ENCODE measurements around the gene FSTL5. TPM values are rescaled to one million over a fixed set of nuclear protein-coding genes. Genes with fewer than 3 reads are reported as not detected.

The FSTL5 gene
- total and polyA plus RNA-seq, 4 donors: 0.01 to 0.08 TPM; not detected in 2

DNA sequence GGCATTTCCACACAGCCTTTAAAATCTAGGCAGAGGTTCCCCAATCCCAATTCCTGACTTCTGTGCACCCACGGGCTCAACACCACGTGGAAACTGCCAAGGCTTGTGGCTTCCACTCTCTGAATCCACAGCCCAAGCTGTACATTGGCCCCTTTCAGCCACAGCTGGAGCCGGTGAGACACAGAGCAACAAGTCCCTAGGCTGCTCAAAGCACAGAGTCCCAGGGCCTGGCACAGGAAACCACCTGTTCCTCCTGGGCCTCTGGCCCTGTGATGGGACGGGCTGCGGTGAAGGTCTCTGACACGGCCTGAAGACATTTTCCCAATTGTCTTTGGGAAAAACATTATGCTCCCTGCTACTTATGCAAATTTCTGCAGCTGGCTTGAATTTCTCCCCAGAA, 500.0 kb downstream of the FSTL5 start:
- no peaks in the 10 kb centered on the region for H3K9me3 ChIP-seq (ENCODE audit: control insufficient read depth in 4 of 4, low read length in 3 of 4)
- H3K27me3 ChIP-seq (ENCODE audit: control insufficient read depth in 4 of 4, insufficient read depth in 4 of 4, low read length in 3 of 4): no peaks in the 10 kb centered on the region
- whole genome bisulfite sequencing: 84% methylated on average over 6 of the region's 6 CpGs
- no peak for DNase-seq (ENCODE audit: low spot score)
- no peak overlapping the region for H3K27ac ChIP-seq (ENCODE audit: low read depth in 1 of 2, low read length in 2 of 2)
- no peak for TF ChIP-seq YY1 (IDR thresholded peaks at IDR 0.05)
- no peak for TF ChIP-seq SP1 (IDR thresholded peaks at IDR 0.05)
- no peak for TF ChIP-seq EGR1 (IDR thresholded peaks at IDR 0.05; ENCODE audit: low read depth in 2 of 2)
- no peak for TF ChIP-seq TAF1 (conservative IDR thresholded peaks at IDR 0.05)
- no peak for TF ChIP-seq FOXA2 (IDR thresholded peaks at IDR 0.05)
- TF ChIP-seq JUND (IDR thresholded peaks at IDR 0.05): no peak
- TF ChIP-seq, protein P1, sequence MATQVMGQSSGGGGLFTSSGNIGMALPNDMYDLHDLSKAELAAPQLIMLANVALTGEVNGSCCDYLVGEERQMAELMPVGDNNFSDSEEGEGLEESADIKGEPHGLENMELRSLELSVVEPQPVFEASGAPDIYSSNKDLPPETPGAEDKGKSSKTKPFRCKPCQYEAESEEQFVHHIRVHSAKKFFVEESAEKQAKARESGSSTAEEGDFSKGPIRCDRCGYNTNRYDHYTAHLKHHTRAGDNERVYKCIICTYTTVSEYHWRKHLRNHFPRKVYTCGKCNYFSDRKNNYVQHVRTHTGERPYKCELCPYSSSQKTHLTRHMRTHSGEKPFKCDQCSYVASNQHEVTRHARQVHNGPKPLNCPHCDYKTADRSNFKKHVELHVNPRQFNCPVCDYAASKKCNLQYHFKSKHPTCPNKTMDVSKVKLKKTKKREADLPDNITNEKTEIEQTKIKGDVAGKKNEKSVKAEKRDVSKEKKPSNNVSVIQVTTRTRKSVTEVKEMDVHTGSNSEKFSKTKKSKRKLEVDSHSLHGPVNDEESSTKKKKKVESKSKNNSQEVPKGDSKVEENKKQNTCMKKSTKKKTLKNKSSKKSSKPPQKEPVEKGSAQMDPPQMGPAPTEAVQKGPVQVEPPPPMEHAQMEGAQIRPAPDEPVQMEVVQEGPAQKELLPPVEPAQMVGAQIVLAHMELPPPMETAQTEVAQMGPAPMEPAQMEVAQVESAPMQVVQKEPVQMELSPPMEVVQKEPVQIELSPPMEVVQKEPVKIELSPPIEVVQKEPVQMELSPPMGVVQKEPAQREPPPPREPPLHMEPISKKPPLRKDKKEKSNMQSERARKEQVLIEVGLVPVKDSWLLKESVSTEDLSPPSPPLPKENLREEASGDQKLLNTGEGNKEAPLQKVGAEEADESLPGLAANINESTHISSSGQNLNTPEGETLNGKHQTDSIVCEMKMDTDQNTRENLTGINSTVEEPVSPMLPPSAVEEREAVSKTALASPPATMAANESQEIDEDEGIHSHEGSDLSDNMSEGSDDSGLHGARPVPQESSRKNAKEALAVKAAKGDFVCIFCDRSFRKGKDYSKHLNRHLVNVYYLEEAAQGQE (IDR thresholded peaks at IDR 0.05): no peak
- no peaks in the 10 kb centered on the region for H3K4me1 ChIP-seq (ENCODE audit: control insufficient read depth in 4 of 4, insufficient read depth in 4 of 4, low read length in 3 of 4)
- no peak overlapping the region for H3K9ac ChIP-seq (ENCODE audit: low read depth in 1 of 2, low read length in 2 of 2)
- no peak overlapping the region for H3K4me3 ChIP-seq (ENCODE audit: low read depth in 1 of 3, low read length in 3 of 3)
- H3K36me3 ChIP-seq (ENCODE audit: control insufficient read depth in 4 of 4, insufficient read depth in 3 of 4, low read depth in 1 of 4, low read length in 3 of 4): no peaks in the 10 kb centered on the region

DNA sequence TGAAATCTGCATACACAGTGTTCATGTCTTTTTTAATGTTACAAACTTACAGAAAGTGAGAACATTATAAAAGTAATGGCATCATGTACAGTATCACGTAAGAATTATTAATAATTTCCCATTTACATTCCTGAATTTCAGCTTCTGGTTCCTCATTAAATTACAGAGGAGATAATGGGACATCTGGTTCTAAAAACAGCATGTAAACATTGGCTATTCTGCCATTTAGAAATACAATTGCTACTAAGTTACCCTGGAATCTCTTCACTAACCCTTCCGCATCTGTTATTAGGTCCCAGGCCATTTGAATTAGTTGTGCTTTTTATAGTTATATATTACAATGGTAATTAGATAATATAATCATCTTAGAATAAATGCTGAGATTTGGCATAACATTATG, 505.1 kb downstream of the FSTL5 start:
- H3K27ac ChIP-seq (ENCODE audit: low read depth in 1 of 2, low read length in 2 of 2): no peak overlapping the region
- TF ChIP-seq RXRA (IDR thresholded peaks at IDR 0.05) (no peak), SP1 (IDR thresholded peaks at IDR 0.05) (no peak), RAD21 (IDR thresholded peaks at IDR 0.05) (no peak)
- WGBS: 75% methylated on average over 2 of the region's 2 CpGs
- H3K9me3 ChIP-seq (ENCODE audit: control insufficient read depth in 4 of 4, low read length in 3 of 4): no peaks in the 10 kb centered on the region
- H3K36me3 ChIP-seq (ENCODE audit: control insufficient read depth in 4 of 4, insufficient read depth in 3 of 4, low read depth in 1 of 4, low read length in 3 of 4): no peaks in the 10 kb centered on the region
- no peaks in the 10 kb centered on the region for H3K4me1 ChIP-seq (ENCODE audit: control insufficient read depth in 4 of 4, insufficient read depth in 4 of 4, low read length in 3 of 4)
- DNase-seq (ENCODE audit: low spot score): no peak
- no peak overlapping the region for H3K4me3 ChIP-seq (ENCODE audit: low read depth in 1 of 3, low read length in 3 of 3)
- no peak overlapping the region for H3K9ac ChIP-seq (ENCODE audit: low read depth in 1 of 2, low read length in 2 of 2)
- no peaks in the 10 kb centered on the region for H3K27me3 ChIP-seq (ENCODE audit: control insufficient read depth in 4 of 4, insufficient read depth in 4 of 4, low read length in 3 of 4)

DNA sequence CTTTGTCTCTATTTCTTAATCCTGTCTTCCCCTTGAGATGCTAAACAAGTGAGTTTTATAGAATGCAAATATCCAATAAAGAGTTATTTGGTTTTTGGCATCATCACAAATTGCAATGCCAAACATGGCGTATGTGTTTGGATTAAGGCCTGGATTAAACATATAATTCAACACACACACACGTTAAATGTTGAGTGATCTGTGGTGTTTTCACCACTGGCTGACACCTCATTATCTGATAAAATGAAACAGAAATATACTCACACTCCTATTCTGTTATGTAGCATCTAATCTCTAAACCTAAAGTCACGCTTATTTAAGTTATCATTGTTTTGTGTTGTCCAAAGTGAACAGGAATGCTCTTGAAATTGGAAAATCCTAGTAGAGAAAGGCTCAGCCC, 506.2 kb downstream of the FSTL5 start:
- WGBS: 70% methylated on average over 3 of the region's 3 CpGs
- no peaks in the 10 kb centered on the region for H3K4me1 ChIP-seq (ENCODE audit: control insufficient read depth in 4 of 4, insufficient read depth in 4 of 4, low read length in 3 of 4)
- TF ChIP-seq, protein P2, sequence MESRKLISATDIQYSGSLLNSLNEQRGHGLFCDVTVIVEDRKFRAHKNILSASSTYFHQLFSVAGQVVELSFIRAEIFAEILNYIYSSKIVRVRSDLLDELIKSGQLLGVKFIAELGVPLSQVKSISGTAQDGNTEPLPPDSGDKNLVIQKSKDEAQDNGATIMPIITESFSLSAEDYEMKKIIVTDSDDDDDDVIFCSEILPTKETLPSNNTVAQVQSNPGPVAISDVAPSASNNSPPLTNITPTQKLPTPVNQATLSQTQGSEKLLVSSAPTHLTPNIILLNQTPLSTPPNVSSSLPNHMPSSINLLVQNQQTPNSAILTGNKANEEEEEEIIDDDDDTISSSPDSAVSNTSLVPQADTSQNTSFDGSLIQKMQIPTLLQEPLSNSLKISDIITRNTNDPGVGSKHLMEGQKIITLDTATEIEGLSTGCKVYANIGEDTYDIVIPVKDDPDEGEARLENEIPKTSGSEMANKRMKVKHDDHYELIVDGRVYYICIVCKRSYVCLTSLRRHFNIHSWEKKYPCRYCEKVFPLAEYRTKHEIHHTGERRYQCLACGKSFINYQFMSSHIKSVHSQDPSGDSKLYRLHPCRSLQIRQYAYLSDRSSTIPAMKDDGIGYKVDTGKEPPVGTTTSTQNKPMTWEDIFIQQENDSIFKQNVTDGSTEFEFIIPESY (IDR thresholded peaks at IDR 0.05): no peak
- TF ChIP-seq JUND (IDR thresholded peaks at IDR 0.05) (no peak), TAF1 (conservative IDR thresholded peaks at IDR 0.05) (no peak), NR2F2 (IDR thresholded peaks at IDR 0.05) (no peak), RXRA (IDR thresholded peaks at IDR 0.05) (no peak)
- TF ChIP-seq, protein P3, sequence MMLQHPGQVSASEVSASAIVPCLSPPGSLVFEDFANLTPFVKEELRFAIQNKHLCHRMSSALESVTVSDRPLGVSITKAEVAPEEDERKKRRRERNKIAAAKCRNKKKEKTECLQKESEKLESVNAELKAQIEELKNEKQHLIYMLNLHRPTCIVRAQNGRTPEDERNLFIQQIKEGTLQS (IDR thresholded peaks at IDR 0.05): no peak

More for the DNA sequence above, 506.2 kb downstream of the FSTL5 start:
- no peaks in the 10 kb centered on the region for H3K36me3 ChIP-seq (ENCODE audit: control insufficient read depth in 4 of 4, insufficient read depth in 3 of 4, low read depth in 1 of 4, low read length in 3 of 4)
- H3K27me3 ChIP-seq (ENCODE audit: control insufficient read depth in 4 of 4, insufficient read depth in 4 of 4, low read length in 3 of 4): no peaks in the 10 kb centered on the region
- H3K9ac ChIP-seq (ENCODE audit: low read depth in 1 of 2, low read length in 2 of 2): no peak overlapping the region
- no peak overlapping the region for H3K27ac ChIP-seq (ENCODE audit: low read depth in 1 of 2, low read length in 2 of 2)
- no peak overlapping the region for H3K4me3 ChIP-seq (ENCODE audit: low read depth in 1 of 3, low read length in 3 of 3)
- DNase-seq (ENCODE audit: low spot score): no peak
- H3K9me3 ChIP-seq (ENCODE audit: control insufficient read depth in 4 of 4, low read length in 3 of 4): no peaks in the 10 kb centered on the region
